Liver (tissue), 3 donors: ENCODE data around the gene COLEC12.

Experiments used
- RXRA ChIP-seq, 2 donors: IDR thresholded peaks; 2 replicates each; pipeline ENCODE4 v1.6.1; 2017 to 2018; ENCODE audit warnings: antibody characterized with exemption in 2 of 2, mild to moderate bottlenecking in 1 of 2
- TF ChIP-seq, protein P1 (sequence below): IDR thresholded peaks from 2 replicates; pipeline ENCODE4 v1.6.1; 2016; ENCODE audit warnings: antibody characterized with exemption
- TF ChIP-seq, protein P2 (sequence below): fragments of 150-350 bp; IDR thresholded peaks from 2 replicates; pipeline ENCODE4 v1.5.1; 2017; ENCODE audit warnings: improper control_type of control experiment, low read depth, low read length; ENCODE audit not compliant: missing input control
- TF ChIP-seq, protein P3 (sequence below): IDR thresholded peaks from 2 replicates; pipeline ENCODE4 v1.6.1; 2016; ENCODE audit warnings: antibody characterized with exemption, mild to moderate bottlenecking
- donor health status: healthy.
- donor health status: healthy.

DNA sequence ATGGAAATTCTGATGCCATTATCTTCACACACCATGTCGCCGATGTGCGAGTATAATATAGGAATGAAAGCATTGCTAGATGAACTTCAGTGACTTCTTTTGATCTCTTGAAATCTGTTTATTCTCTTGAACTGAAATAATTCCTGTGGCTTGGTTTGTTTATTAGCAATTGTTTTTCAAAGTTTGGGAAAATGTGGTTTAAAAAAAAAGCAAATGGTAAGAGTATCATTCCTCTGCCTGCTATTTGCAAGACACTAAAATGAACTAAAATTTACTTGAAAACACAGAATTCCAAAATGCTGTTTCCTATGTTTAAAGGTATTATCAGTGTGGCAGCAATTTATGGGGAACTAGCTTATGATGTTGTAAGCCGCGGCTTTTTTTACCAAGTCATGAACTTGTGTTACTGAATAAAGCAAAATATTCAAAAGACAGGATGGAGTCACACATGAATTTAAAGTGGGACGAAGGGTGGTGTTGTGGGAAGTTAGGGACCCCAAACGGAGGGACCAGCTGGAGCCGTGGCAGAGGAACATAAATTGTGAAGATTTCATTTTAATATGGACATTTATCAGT is 96.4 kb downstream of the COLEC12 start:
- TF ChIP-seq, protein P1, sequence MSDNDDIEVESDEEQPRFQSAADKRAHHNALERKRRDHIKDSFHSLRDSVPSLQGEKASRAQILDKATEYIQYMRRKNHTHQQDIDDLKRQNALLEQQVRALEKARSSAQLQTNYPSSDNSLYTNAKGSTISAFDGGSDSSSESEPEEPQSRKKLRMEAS = no peak
- TF ChIP-seq, protein P2, sequence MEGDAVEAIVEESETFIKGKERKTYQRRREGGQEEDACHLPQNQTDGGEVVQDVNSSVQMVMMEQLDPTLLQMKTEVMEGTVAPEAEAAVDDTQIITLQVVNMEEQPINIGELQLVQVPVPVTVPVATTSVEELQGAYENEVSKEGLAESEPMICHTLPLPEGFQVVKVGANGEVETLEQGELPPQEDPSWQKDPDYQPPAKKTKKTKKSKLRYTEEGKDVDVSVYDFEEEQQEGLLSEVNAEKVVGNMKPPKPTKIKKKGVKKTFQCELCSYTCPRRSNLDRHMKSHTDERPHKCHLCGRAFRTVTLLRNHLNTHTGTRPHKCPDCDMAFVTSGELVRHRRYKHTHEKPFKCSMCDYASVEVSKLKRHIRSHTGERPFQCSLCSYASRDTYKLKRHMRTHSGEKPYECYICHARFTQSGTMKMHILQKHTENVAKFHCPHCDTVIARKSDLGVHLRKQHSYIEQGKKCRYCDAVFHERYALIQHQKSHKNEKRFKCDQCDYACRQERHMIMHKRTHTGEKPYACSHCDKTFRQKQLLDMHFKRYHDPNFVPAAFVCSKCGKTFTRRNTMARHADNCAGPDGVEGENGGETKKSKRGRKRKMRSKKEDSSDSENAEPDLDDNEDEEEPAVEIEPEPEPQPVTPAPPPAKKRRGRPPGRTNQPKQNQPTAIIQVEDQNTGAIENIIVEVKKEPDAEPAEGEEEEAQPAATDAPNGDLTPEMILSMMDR = no peak
- TF ChIP-seq, protein P3, sequence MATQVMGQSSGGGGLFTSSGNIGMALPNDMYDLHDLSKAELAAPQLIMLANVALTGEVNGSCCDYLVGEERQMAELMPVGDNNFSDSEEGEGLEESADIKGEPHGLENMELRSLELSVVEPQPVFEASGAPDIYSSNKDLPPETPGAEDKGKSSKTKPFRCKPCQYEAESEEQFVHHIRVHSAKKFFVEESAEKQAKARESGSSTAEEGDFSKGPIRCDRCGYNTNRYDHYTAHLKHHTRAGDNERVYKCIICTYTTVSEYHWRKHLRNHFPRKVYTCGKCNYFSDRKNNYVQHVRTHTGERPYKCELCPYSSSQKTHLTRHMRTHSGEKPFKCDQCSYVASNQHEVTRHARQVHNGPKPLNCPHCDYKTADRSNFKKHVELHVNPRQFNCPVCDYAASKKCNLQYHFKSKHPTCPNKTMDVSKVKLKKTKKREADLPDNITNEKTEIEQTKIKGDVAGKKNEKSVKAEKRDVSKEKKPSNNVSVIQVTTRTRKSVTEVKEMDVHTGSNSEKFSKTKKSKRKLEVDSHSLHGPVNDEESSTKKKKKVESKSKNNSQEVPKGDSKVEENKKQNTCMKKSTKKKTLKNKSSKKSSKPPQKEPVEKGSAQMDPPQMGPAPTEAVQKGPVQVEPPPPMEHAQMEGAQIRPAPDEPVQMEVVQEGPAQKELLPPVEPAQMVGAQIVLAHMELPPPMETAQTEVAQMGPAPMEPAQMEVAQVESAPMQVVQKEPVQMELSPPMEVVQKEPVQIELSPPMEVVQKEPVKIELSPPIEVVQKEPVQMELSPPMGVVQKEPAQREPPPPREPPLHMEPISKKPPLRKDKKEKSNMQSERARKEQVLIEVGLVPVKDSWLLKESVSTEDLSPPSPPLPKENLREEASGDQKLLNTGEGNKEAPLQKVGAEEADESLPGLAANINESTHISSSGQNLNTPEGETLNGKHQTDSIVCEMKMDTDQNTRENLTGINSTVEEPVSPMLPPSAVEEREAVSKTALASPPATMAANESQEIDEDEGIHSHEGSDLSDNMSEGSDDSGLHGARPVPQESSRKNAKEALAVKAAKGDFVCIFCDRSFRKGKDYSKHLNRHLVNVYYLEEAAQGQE = no peak
- TF ChIP-seq RXRA (IDR thresholded peaks at IDR 0.05) = no peak
